HEK293 (cell line): ENCODE measurements around the gene MYCN.

Source experiments
- CTCF ChIA-PET: fragments of 350-600 bp; formaldehyde crosslinking; extraction: SDS; loops from one replicate; lab custom pipeline; 2021; ENCODE audit warnings: antibody characterized with exemption; lab: Yijun Ruan, JAX
- POLR2A ChIA-PET: fragments of 300-600 bp; formaldehyde crosslinking; extraction: SDS; loops from one replicate; lab custom pipeline; 2020; ENCODE audit warnings: antibody characterized with exemption, inconsistent platforms; lab: Yijun Ruan, JAX
- H3K27ac ChIP-seq: fragments of 200-500 bp; sonication (Bioruptor generic); 2 replicates; pipeline ENCODE4 v1.5.1; 2014; ENCODE audit warnings: low read depth, low read length, control low read depth, inconsistent platforms; ENCODE audit errors: extremely low read depth
- H3K36me3 ChIP-seq, 2 experiments: fragments of 200-500 bp in 1 of 2; sonication (Bioruptor generic) in 1 of 2; 1 replicate in 1 of 2; 2 replicates in 1 of 2; pipeline ENCODE4 v1.5.1; 2014 to 2017; ENCODE audit warnings: inconsistent platforms in 2 of 2, low read length in 2 of 2; ENCODE audit not compliant: control insufficient read depth in 2 of 2, insufficient read depth in 1 of 2
- H3K4me1 ChIP-seq: fragments of 200-500 bp; sonication (Bioruptor generic); 2 replicates; pipeline ENCODE4 v1.5.1; 2014; ENCODE audit warnings: mild to moderate bottlenecking, low read length, inconsistent platforms; ENCODE audit not compliant: control insufficient read depth, insufficient read depth
- H3K4me3 ChIP-seq: 2 replicates; pipeline ENCODE4 v1.5.1; 2011; ENCODE audit warnings: low read depth, mild to moderate bottlenecking, control low read depth, low read length, moderate library complexity
- H3K9me3 ChIP-seq: fragments of 200-500 bp; sonication (Bioruptor generic); 2 replicates; pipeline ENCODE4 v1.5.1; 2014; ENCODE audit warnings: low read depth, low read length, inconsistent platforms; ENCODE audit not compliant: control insufficient read depth, insufficient read depth
- BCL6B ChIP-seq: fragments of 450-650 bp; formaldehyde crosslinking; IDR thresholded peaks from 2 replicates; pipeline ENCODE4 v1.5.1; 2017; ENCODE audit warnings: missing biosample characterization, missing genetic modification characterization
- CTCF ChIP-seq: fragments of 450-650 bp; formaldehyde crosslinking; IDR thresholded peaks from 2 replicates; pipeline ENCODE4 v1.5.1; 2016; ENCODE audit warnings: missing biosample characterization, missing genetic modification characterization
- EGR2 ChIP-seq: fragments of 450-650 bp; formaldehyde crosslinking; IDR thresholded peaks from 2 replicates; pipeline ENCODE4 v1.5.1; 2016; ENCODE audit warnings: low read depth, missing biosample characterization, missing genetic modification characterization
- GLIS1 ChIP-seq: fragments of 450-650 bp; formaldehyde crosslinking; IDR thresholded peaks from 2 replicates; pipeline ENCODE4 v1.5.1; 2016; ENCODE audit warnings: missing biosample characterization, missing genetic modification characterization
- GLIS2 ChIP-seq: fragments of 450-650 bp; formaldehyde crosslinking; IDR thresholded peaks from 2 replicates; pipeline ENCODE4 v1.5.1; 2016; ENCODE audit warnings: missing biosample characterization, missing genetic modification characterization
- KLF1 ChIP-seq: fragments of 450-650 bp; formaldehyde crosslinking; IDR thresholded peaks from 2 replicates; pipeline ENCODE4 v1.5.1; 2016; ENCODE audit warnings: missing biosample characterization, missing genetic modification characterization
- PATZ1 ChIP-seq: fragments of 450-650 bp; formaldehyde crosslinking; IDR thresholded peaks from 2 replicates; pipeline ENCODE4 v1.5.1; 2016; ENCODE audit warnings: missing biosample characterization, missing genetic modification characterization
- ZBTB6 ChIP-seq: fragments of 450-650 bp; formaldehyde crosslinking; IDR thresholded peaks from 2 replicates; pipeline ENCODE4 v1.5.1; 2017; ENCODE audit warnings: missing biosample characterization, missing genetic modification characterization
- ZFHX2 ChIP-seq: fragments of 450-650 bp; formaldehyde crosslinking; conservative IDR thresholded peaks from 2 replicates; pipeline ENCODE4 v1.5.1; 2016; ENCODE audit warnings: missing biosample characterization, missing genetic modification characterization
- ZFP37 ChIP-seq: fragments of 450-650 bp; formaldehyde crosslinking; IDR thresholded peaks from 2 replicates; pipeline ENCODE4 v1.5.1; 2016; ENCODE audit warnings: missing biosample characterization, missing genetic modification characterization
- ZFP41 ChIP-seq: fragments of 450-650 bp; formaldehyde crosslinking; IDR thresholded peaks from 2 replicates; pipeline ENCODE4 v1.5.1; 2016; ENCODE audit warnings: missing biosample characterization, missing genetic modification characterization, borderline replicate concordance
- ZIC2 ChIP-seq: fragments of 450-650 bp; formaldehyde crosslinking; IDR thresholded peaks from 2 replicates; pipeline ENCODE4 v1.5.1; 2016; ENCODE audit warnings: missing biosample characterization, missing genetic modification characterization
- ZNF184 ChIP-seq: fragments of 450-650 bp; IDR thresholded peaks from 2 replicates; pipeline ENCODE4 v1.5.1; 2018; ENCODE audit warnings: missing biosample characterization, mild to moderate bottlenecking, missing genetic modification characterization
- ZNF223 ChIP-seq: fragments of 450-650 bp; formaldehyde crosslinking; IDR thresholded peaks from 2 replicates; pipeline ENCODE4 v1.5.1; 2016; ENCODE audit warnings: missing biosample characterization, missing genetic modification characterization
- ZNF571 ChIP-seq: fragments of 450-650 bp; formaldehyde crosslinking; IDR thresholded peaks from 2 replicates; pipeline ENCODE4 v1.5.0; 2017; ENCODE audit warnings: missing biosample characterization, missing genetic modification characterization
- ZNF596 ChIP-seq: fragments of 450-650 bp; IDR thresholded peaks from 2 replicates; pipeline ENCODE4 v1.5.0; 2018; ENCODE audit warnings: missing biosample characterization, mild to moderate bottlenecking, missing genetic modification characterization, moderate library complexity
- ZNF610 ChIP-seq: fragments of 450-650 bp; formaldehyde crosslinking; IDR thresholded peaks from 2 replicates; pipeline ENCODE4 v1.5.1; 2016; ENCODE audit warnings: missing biosample characterization, missing genetic modification characterization, borderline replicate concordance
- ZNF843 ChIP-seq: fragments of 450-650 bp; formaldehyde crosslinking; IDR thresholded peaks from 2 replicates; pipeline ENCODE4 v1.5.1; 2016; ENCODE audit warnings: missing biosample characterization, missing genetic modification characterization
- ZSCAN30 ChIP-seq: fragments of 450-650 bp; IDR thresholded peaks from 2 replicates; pipeline ENCODE4 v1.5.1; 2018; ENCODE audit warnings: missing biosample characterization, mild to moderate bottlenecking, missing genetic modification characterization, moderate library complexity
- TF ChIP-seq, protein P1 (sequence below): IDR thresholded peaks from 2 replicates; pipeline ENCODE4 v1.6.1; 2011; ENCODE audit warnings: mild to moderate bottlenecking, low read depth, low read length, borderline replicate concordance

The MYCN gene

DNA sequence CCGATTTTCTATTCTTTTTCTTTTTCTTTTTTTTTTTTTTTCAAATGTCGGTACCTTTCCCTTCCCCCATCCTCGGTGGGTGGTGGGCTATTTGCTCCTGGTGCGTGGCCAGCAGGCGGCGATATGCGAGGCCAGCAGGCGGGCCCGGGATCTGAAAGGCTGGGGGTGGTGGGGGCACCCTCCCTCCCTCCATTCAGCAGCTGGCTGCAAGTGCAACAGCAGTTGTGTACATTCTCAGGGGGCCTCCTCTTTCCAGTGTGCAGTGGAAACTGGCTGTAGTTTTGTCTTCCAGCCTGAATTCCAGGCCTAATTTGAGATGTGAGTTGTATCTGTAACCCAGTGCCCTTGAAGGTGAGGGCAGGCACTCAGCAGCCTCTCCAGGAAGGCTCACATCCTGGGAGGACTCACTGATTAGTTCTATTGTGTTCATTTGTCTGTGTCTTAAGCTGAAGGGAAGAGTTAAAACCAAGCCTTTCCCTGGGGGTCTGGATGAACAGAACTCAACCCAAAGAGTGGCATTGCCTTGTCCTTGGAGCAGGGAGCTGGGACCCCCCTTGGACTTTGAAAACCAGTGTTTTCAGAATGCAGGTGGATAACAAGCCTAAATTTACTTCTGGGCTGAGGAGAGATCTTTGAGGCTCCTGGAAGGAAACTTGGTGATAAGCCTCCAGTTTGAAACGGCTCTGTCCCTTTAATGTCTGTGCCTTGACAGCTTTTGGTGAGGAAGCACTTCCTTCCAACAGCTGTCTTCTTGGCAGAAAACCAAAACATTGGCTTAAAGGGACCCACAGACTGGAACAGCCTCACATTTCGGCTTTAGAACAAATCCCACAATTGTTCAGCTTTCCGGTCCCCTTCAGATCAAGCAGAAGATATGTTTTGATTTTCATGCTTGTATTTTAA is 3.3 kb downstream of the MYCN start:
- TF ChIP-seq ZNF596 (tag by site-specific recombination) (no peak), ZIC2 (tag by site-specific recombination) (peak; percentile 71), ZBTB6 (tag by site-specific recombination) (no peak), GLIS2 (peak; percentile 53; the same call in 1 of the 2 replicates), ZNF610 (tag by site-specific recombination) (no peak), ZSCAN30 (tag by site-specific recombination) (no peak), BCL6B (no peak), KLF1 (tag by site-specific recombination) (no peak), ZFHX2 (tag by site-specific recombination) (peak; percentile 32; the same call in 1 of the 2 replicates), GLIS1 (peak; percentile 27; the same call in 1 of the 2 replicates), PATZ1 (tag by site-specific recombination) (peak; percentile 50), ZNF223 (tag by site-specific recombination) (no peak), ZNF184 (tag by site-specific recombination) (no peak), EGR2 (tag by site-specific recombination) (peak; percentile 43; the same call in 1 of the 2 replicates), ZNF571 (tag by site-specific recombination) (no peak), CTCF (peak; percentile 40), ZFP37 (tag by site-specific recombination) (no peak), ZFP41 (tag by site-specific recombination) (no peak), ZNF843 (tag by site-specific recombination) (no peak)
- TF ChIP-seq, protein P1, sequence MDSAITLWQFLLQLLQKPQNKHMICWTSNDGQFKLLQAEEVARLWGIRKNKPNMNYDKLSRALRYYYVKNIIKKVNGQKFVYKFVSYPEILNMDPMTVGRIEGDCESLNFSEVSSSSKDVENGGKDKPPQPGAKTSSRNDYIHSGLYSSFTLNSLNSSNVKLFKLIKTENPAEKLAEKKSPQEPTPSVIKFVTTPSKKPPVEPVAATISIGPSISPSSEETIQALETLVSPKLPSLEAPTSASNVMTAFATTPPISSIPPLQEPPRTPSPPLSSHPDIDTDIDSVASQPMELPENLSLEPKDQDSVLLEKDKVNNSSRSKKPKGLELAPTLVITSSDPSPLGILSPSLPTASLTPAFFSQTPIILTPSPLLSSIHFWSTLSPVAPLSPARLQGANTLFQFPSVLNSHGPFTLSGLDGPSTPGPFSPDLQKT = no peak
- ChIA-PET POLR2A (interaction anchor here (0.7 kb wide), 1 partner anchor 673 kb away, joined by 4 read pairs; no protein-coding TSS in a partner anchor), CTCF (interaction anchor here (0.6 to 1.2 kb wide), 11 partner anchors 10 to 551 kb away, joined by 3 to 4 read pairs (median 3); no protein-coding TSS in a partner anchor)
- Histone ChIP-seq H3K27ac (0 out of 2 replicates have a peak overlapping the region, but pooled peaks have one; percentile 62), H3K4me1 (peaks cover 8% of the 10 kb centered on the region), H3K36me3 (peaks cover 0 to 11% of the 10 kb centered on the region in 2 experiments; a peak in 1 of 3 replicates), H3K9me3 (no peaks in the 10 kb centered on the region), H3K4me3 (peak overlapping the region; percentile 63)
